ENCODE data around the gene NSD1. TPM values are rescaled to one million over a fixed set of nuclear protein-coding genes. Genes with fewer than 3 reads are reported as not detected.

The NSD1 gene
- total RNA-seq, 1 donor, result 53.2 TPM

- Histone ChIP-seq H3K4me3 (ENCODE audit: insufficient read depth, low read length) (peak overlapping the region; percentile 47), H3K4me2 (ENCODE audit: insufficient read depth, low read length) (peak overlapping the region; percentile 76), H3K4me1 (ENCODE audit: insufficient read depth, low read length) (peaks cover 19% of the 10 kb centered on the region), H3K9me3 (ENCODE audit: low read depth, low read length) (no peaks in the 10 kb centered on the region), H3K79me2 (ENCODE audit: insufficient read depth, low read length) (peaks cover 3% of the 10 kb centered on the region), H4K20me1 (ENCODE audit: insufficient read depth, low read length) (peaks cover under 1% of the 10 kb centered on the region), H3K27me3 (ENCODE audit: insufficient read depth, low read length) (no peaks in the 10 kb centered on the region), H2AFZ (ENCODE audit: low read length) (peak overlapping the region; percentile 84), H3K27ac (ENCODE audit: low read depth, low read length) (peak overlapping the region; percentile 83), H3K36me3 (ENCODE audit: insufficient read depth, low read length) (peaks cover 11% of the 10 kb centered on the region)
- TF ChIP-seq CTCF (IDR thresholded peaks at IDR 0.05; ENCODE audit: extremely low read depth, low read depth, low read length), result peak; percentile 12
- peak; percentile 95 for DNase-seq (ENCODE audit: insufficient read length, low spot score, missing footprints)
Measured at GRCh38 chr5:177327539-177328522, 194.3 kb downstream of the NSD1 start.

GRCh38 chr5:177328545-177329231 is 195.1 kb downstream of the NSD1 start:
- TF ChIP-seq CTCF (IDR thresholded peaks at IDR 0.05; ENCODE audit: extremely low read depth, low read depth, low read length), result no peak
- Histone ChIP-seq H3K36me3 (ENCODE audit: insufficient read depth, low read length) (peaks cover 18% of the 10 kb centered on the region), H4K20me1 (ENCODE audit: insufficient read depth, low read length) (peaks cover 2% of the 10 kb centered on the region), H2AFZ (ENCODE audit: low read length) (no peak overlapping the region), H3K79me2 (ENCODE audit: insufficient read depth, low read length) (peaks cover 7% of the 10 kb centered on the region), H3K4me2 (ENCODE audit: insufficient read depth, low read length) (no peak overlapping the region), H3K4me1 (ENCODE audit: insufficient read depth, low read length) (peaks cover 19% of the 10 kb centered on the region), H3K4me3 (ENCODE audit: insufficient read depth, low read length) (no peak overlapping the region), H3K27me3 (ENCODE audit: insufficient read depth, low read length) (no peaks in the 10 kb centered on the region), H3K27ac (ENCODE audit: low read depth, low read length) (no peak overlapping the region), H3K9me3 (ENCODE audit: low read depth, low read length) (no peaks in the 10 kb centered on the region)
- peak; percentile 8 for DNase-seq (ENCODE audit: insufficient read length, low spot score, missing footprints)

- H3K4me1 ChIP-seq (ENCODE audit: insufficient read depth, low read length), result peaks cover 19% of the 10 kb centered on the region
- DNase-seq (ENCODE audit: insufficient read length, low spot score, missing footprints), result no peak
- H3K27me3 ChIP-seq (ENCODE audit: insufficient read depth, low read length), result no peaks in the 10 kb centered on the region
- no peaks in the 10 kb centered on the region for H3K9me3 ChIP-seq (ENCODE audit: low read depth, low read length)
- H4K20me1 ChIP-seq (ENCODE audit: insufficient read depth, low read length), result peaks cover 2% of the 10 kb centered on the region
- TF ChIP-seq CTCF (IDR thresholded peaks at IDR 0.05; ENCODE audit: extremely low read depth, low read depth, low read length), result no peak
- no peak overlapping the region for H2AFZ ChIP-seq (ENCODE audit: low read length)
- peaks cover 30% of the 10 kb centered on the region for H3K36me3 ChIP-seq (ENCODE audit: insufficient read depth, low read length)
- no peak overlapping the region for H3K4me2 ChIP-seq (ENCODE audit: insufficient read depth, low read length)
- H3K79me2 ChIP-seq (ENCODE audit: insufficient read depth, low read length), result peaks cover 5% of the 10 kb centered on the region
- no peak overlapping the region for H3K4me3 ChIP-seq (ENCODE audit: insufficient read depth, low read length)
- H3K27ac ChIP-seq (ENCODE audit: low read depth, low read length), result no peak overlapping the region
Measured at GRCh38 chr5:177329883-177330282, 196.3 kb downstream of the NSD1 start.

All from osteoblast (primary cell).